HUDEP-2 (cell line): ENCODE measurements around the gene RABL2A.
"Not testable (repeated sequence)": the region's sequence is repeated elsewhere in the genome, so short reads cannot be mapped to it uniquely, and the experiment has no call there.

Experiments
- DNase-seq, 76 experiments: peaks; one replicate each; lab custom pipeline; 2025; ENCODE audit not compliant: unreplicated experiment in 76 of 76; lab: John Stamatoyannopoulos, UW

Gene RABL2A

GRCh38 chr2:113677330-113677729, 50.3 kb downstream of the RABL2A start:
- DNase-seq: peak in 5 of 76 experiments; percentile 6 to 25 (median 14)

DNA sequence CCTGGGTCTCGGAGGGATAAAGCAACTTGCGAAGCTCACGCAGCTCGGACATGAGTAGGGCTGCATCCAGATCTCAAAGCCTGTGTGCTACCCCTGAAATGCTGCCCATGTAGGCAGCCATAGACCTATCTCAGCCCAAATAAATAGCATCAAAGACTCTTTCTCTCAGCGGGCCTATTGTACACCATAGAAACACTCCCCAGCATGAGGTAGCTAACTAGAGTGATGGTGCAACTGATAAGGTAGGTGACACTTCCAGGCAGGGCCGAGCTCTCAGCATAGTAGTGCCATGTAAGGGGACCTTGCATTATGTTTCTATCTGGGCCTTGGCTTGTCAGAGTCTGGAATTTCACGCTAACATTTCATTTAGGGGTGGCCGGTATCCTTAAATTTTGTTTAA, 52.4 kb downstream of the RABL2A start:
- DNase-seq: no peak

DNA sequence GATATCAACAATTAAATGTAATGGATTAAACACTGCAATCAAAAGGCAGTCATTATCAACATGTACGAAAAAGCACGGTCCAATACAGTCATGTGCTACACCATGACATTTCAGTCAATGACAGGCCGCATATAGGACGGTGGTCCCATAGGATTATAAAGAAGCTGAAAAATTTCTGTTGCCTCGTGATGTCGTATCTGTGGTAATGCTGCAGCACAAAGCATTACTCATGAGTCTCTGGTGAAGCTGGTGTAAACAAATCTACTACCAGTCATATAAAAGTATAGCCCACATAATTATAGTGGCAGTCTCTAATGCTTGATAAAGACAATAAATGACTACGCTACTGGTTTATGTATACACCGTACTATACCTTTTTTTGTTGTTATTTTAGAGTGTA, 58.4 kb downstream of the RABL2A start:
- no peak for DNase-seq

- DNase-seq: no peak
Measured at GRCh38 chr2:113686537-113686936, 59.5 kb downstream of the RABL2A start.

DNA sequence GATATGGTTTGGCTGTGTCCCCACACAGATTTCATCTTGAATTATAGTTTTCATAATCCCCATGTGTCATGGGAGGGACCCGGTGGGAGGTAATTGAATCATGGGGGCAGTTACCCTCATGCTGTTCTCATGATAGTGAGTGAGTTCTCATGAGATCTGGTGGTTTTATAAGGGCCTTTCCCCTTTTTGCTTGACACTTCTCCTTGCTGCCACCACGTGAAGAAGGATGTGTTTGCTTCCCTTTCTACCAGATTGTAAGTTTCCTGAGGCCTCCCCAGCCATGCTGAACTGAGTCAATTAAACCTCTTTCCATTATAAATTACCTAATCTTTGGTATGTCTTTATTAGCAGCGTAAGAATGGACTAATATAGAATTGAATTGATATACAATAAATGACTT, 63.8 kb downstream of the RABL2A start:
- not testable (repeated sequence) for DNase-seq
